ENCODE measurements around the gene SYT17. TPM values are rescaled to one million over a fixed set of nuclear protein-coding genes. Genes with fewer than 3 reads are reported as not detected.

SYT17 gene
- total and polyA plus RNA-seq, 10 of the 15 experiments (the other 5 are each of a cell fraction or from before 2014, with no cell fraction given) = 3.7 to 12.3 (median 5.0) TPM

- Histone ChIP-seq H3K9ac (ENCODE audit: control insufficient read depth, insufficient read depth, low read length) (no peak overlapping the region), H3K4me3 (no peak overlapping the region), H3K9me3 (replicated peaks; ENCODE audit: control insufficient read depth, insufficient read depth, low read length) (no peaks in the 10 kb centered on the region; the same call in 2 of the 3 replicates), H3K4me1 (ENCODE audit: control insufficient read depth, insufficient read depth, low read length) (no peaks in the 10 kb centered on the region), H3K4me2 (ENCODE audit: control insufficient read depth, insufficient read depth) (no peak overlapping the region), H3K27ac (ENCODE audit: control insufficient read depth, insufficient read depth) (no peak overlapping the region), H4K20me1 (ENCODE audit: control insufficient read depth, insufficient read depth) (no peaks in the 10 kb centered on the region), H3K79me2 (ENCODE audit: control insufficient read depth, insufficient read depth, low read length) (no peaks in the 10 kb centered on the region), H3K36me3 (ENCODE audit: control insufficient read depth in 2 of 2, insufficient read depth in 2 of 2, low read length in 1 of 2) (no peaks in the 10 kb centered on the region), H3K27me3 (replicated peaks in 1 of 2; ENCODE audit: control insufficient read depth in 2 of 2, insufficient read depth in 2 of 2, low read length in 1 of 2) (no peaks in the 10 kb centered on the region; a peak in 1 of 4 replicates), H2AFZ (ENCODE audit: control insufficient read depth, low read depth, low read length) (no peak overlapping the region)
- intact Hi-C loops (cut with micrococcal nuclease; ENCODE audit: unreplicated experiment) (no loop called here), in situ Hi-C loops (cut with MboI) (no loop called here)
- BruUV-seq (replicated peaks) = no TSS peak
- CTCF ChIA-PET = no interaction called here
- SMC1A ChIA-PET (ENCODE audit: uncharacterized antibody, unreplicated experiment) = interaction anchor here (0.7 to 0.8 kb wide), 3 partner anchors 26 to 123 kb away, joined by 3 read pairs; no protein-coding TSS in a partner anchor
- DNase-seq (ENCODE audit: low read depth, low spot score) = no peak
- TF ChIP-seq SRF (IDR thresholded peaks at IDR 0.05; ENCODE audit: low read depth in 2 of 2, low read length in 2 of 2) (no peak), CBFB (IDR thresholded peaks at IDR 0.05; ENCODE audit: low read depth) (no peak), RUNX3 (IDR thresholded peaks at IDR 0.05; ENCODE audit: low read length) (no peak), YBX1 (IDR thresholded peaks at IDR 0.05) (no peak), RBBP5 (conservative IDR thresholded peaks at IDR 0.05) (no peak), EP300 (IDR thresholded peaks at IDR 0.05; ENCODE audit: borderline replicate concordance in 1 of 2, control insufficient read depth in 1 of 2, low read depth in 2 of 2, low read length in 2 of 2) (no peak), IRF3 (IDR thresholded peaks at IDR 0.05) (no peak), SUPT20H (IDR thresholded peaks at IDR 0.05; ENCODE audit: borderline replicate concordance, control insufficient read depth, low read depth, low read length) (no peak), TBL1XR1 (IDR thresholded peaks at IDR 0.05; ENCODE audit: low read depth, low read length) (no peak), SREBF2 (IDR thresholded peaks at IDR 0.05; ENCODE audit: low read length) (no peak), SMAD1 (IDR thresholded peaks at IDR 0.05; ENCODE audit: low read depth, partially characterized antibody) (no peak), ZNF384 (IDR thresholded peaks at IDR 0.05; ENCODE audit: borderline replicate concordance, low read depth, low read length) (no peak), CEBPB (IDR thresholded peaks at IDR 0.05; ENCODE audit: borderline replicate concordance in 1 of 2, low read depth in 2 of 2, low read length in 2 of 2) (no peak), PBX3 (IDR thresholded peaks at IDR 0.05; ENCODE audit: insufficient replicate concordance, low read depth, low read length) (no peak), SMAD5 (IDR thresholded peaks at IDR 0.05; ENCODE audit: low read depth) (no peak), TCF12 (IDR thresholded peaks at IDR 0.05; ENCODE audit: low read depth, low read length) (no peak), BCL11A (IDR thresholded peaks at IDR 0.05; ENCODE audit: low read depth, low read length) (no peak), MEF2A (IDR thresholded peaks at IDR 0.05; ENCODE audit: insufficient read depth, low read depth, low read length) (no peak), TCF7 (IDR thresholded peaks at IDR 0.05; ENCODE audit: borderline replicate concordance) (no peak), NR2C2 (IDR thresholded peaks at IDR 0.05; ENCODE audit: borderline replicate concordance, control insufficient read depth, insufficient read length, low read depth) (no peak)
- RAD21 ChIA-PET (ENCODE audit: unreplicated experiment) = no interaction called here
- whole genome bisulfite sequencing (ENCODE audit: insufficient coverage, insufficient replicate concordance, low lambda C conversion rate, missing lambda C conversion rate) = 15% methylated on average over 4 of the region's 4 CpGs
- POLR2A ChIA-PET = no interaction called here
- no peak for ATAC-seq
- FAIRE-seq = no peak
Measured at GRCh38 chr16:19254611-19255010, 86.6 kb downstream of the SYT17 start.

Data from GM12878 (cell line).